UCSD-AML1 (cell line): ENCODE measurements around the gene C1orf50.

Experiments used
- DNase-seq: peaks from one replicate; lab custom pipeline; 2025; ENCODE audit not compliant: unreplicated experiment; lab: John Stamatoyannopoulos, UW

Gene C1orf50

GRCh38 chr1:42758641-42759040, 8.4 kb upstream of the C1orf50 start:
- no peak for DNase-seq

GRCh38 chr1:42759114-42759513, 7.9 kb upstream of the C1orf50 start:
- peak; percentile 29 for DNase-seq

GRCh38 chr1:42761567-42761966, 5.5 kb upstream of the C1orf50 start:
- no peak for DNase-seq

- no peak for DNase-seq
These were observed 4.8 kb upstream of the C1orf50 start for GRCh38 chr1:42762269-42762668.

- no peak for DNase-seq
These were observed 1.8 kb upstream of the C1orf50 start for GRCh38 chr1:42765269-42765668.

GRCh38 chr1:42765832-42766740, 963 bp upstream of the C1orf50 start:
- peak; percentile 63 for DNase-seq

- DNase-seq = no peak
These were observed 506 bp downstream of the C1orf50 start for GRCh38 chr1:42767510-42768000.

GRCh38 chr1:42768172-42768571, 1.1 kb downstream of the C1orf50 start:
- DNase-seq = no peak

GRCh38 chr1:42769811-42770210, 2.8 kb downstream of the C1orf50 start:
- no peak for DNase-seq

- DNase-seq = no peak
These were observed 6.4 kb downstream of the C1orf50 start for GRCh38 chr1:42773420-42773819.

GRCh38 chr1:42774928-42775526, 8.0 kb downstream of the C1orf50 start:
- no peak for DNase-seq

- DNase-seq = no peak
These were observed 9.5 kb downstream of the C1orf50 start for GRCh38 chr1:42776502-42776901.

- DNase-seq = no peak
These were observed 10.8 kb downstream of the C1orf50 start for GRCh38 chr1:42777852-42778251.

- DNase-seq = no peak
These were observed 12.7 kb downstream of the C1orf50 start for GRCh38 chr1:42779725-42780124.

GRCh38 chr1:42780176-42780575, 13.1 kb downstream of the C1orf50 start:
- no peak for DNase-seq

GRCh38 chr1:42783092-42783491, 16.0 kb downstream of the C1orf50 start:
- DNase-seq = no peak

- no peak for DNase-seq
These were observed 17.5 kb downstream of the C1orf50 start for GRCh38 chr1:42784547-42784945.

- peak; percentile 60 for DNase-seq
These were observed 18.1 kb downstream of the C1orf50 start, which contains the start of gene TMEM269 for GRCh38 chr1:42784946-42785693. Gene TMEM269, plus strand, starts transcription at chr1:42784991. Its CDS starts 4,903 bp downstream, at chr1:42789894.

- no peak for DNase-seq
These were observed 19.0 kb downstream of the C1orf50 start for GRCh38 chr1:42786097-42786496.

- DNase-seq = no peak
These were observed 21.0 kb downstream of the C1orf50 start for GRCh38 chr1:42788021-42788420.

- DNase-seq = no peak
These were observed 26.8 kb downstream of the C1orf50 start for GRCh38 chr1:42793824-42794223.
